ENCODE results near the gene PEPD. TPM values are rescaled to one million over a fixed set of nuclear protein-coding genes. Genes with fewer than 3 reads are reported as not detected.

Gene PEPD
- polyA plus RNA-seq, 3 donors: 61.5 to 218 (median 171) TPM

- peaks cover 53 to 65% of the 10 kb centered on the region in 2 donors for H3K36me3 Mint-ChIP-seq
These were observed 139.6 kb downstream of the PEPD start for GRCh38 chr19:33382006-33382405.

GRCh38 chr19:33381101-33381500 is 140.5 kb downstream of the PEPD start:
- Histone ChIP-seq H3K79me2 (ENCODE audit: insufficient read depth, low read length) (peaks cover 100% of the 10 kb centered on the region), H3K4me1 (ENCODE audit: control insufficient read depth in 1 of 2, insufficient read depth in 2 of 2, low read length in 2 of 2) (peaks cover 14 to 22% of the 10 kb centered on the region in 2 donors), H3K4me2 (replicated peaks; ENCODE audit: extremely low read depth, low read length, poor library complexity, severe bottlenecking) (no peak overlapping the region), H4K20me1 (ENCODE audit: insufficient read depth, low read length) (peaks cover 100% of the 10 kb centered on the region), H3K9me3 (replicated peaks in 1 of 2; ENCODE audit: control insufficient read depth in 1 of 2, insufficient read depth in 1 of 2, low read length in 2 of 2) (no peaks in the 10 kb centered on the region), H3K27me3 (ENCODE audit: control insufficient read depth in 2 of 2, insufficient read depth in 2 of 2, low read length in 2 of 2) (no peaks in the 10 kb centered on the region), H3K36me3 (replicated peaks in 1 of 2; ENCODE audit: control insufficient read depth in 1 of 2, insufficient read depth in 2 of 2, low read length in 2 of 2) (peaks cover 15 to 61% of the 10 kb centered on the region in 2 donors), H3K4me3 (replicated peaks in 1 of 3; ENCODE audit: low read depth in 2 of 3, low read length in 3 of 3) (no peak overlapping the region), H3K9ac (ENCODE audit: insufficient read depth, low read length, poor library complexity, severe bottlenecking) (no peak overlapping the region), H2AFZ (ENCODE audit: insufficient read depth, low read depth, low read length, poor library complexity, severe bottlenecking) (no peak overlapping the region), H3K27ac (ENCODE audit: low read depth in 1 of 2, low read length in 2 of 2) (peak overlapping the region in 1 of 2 donors; percentile 54)
- WGBS (ENCODE audit: insufficient coverage): 90% methylated on average over 4 of the region's 4 CpGs
- no peaks in the 10 kb centered on the region for H3K9me3 Mint-ChIP-seq
- intact Hi-C loops (cut with micrococcal nuclease): no loop called here
- DNase-seq: no peak
- H3K36me3 Mint-ChIP-seq: peaks cover 52 to 59% of the 10 kb centered on the region in 2 donors
- H3K27ac Mint-ChIP-seq: peak overlapping the region in 3 of 7 donors; percentile 6 to 64 (median 54)
- TF ChIP-seq CTCF (IDR thresholded peaks at IDR 0.05): no peak
- H3K27me3 Mint-ChIP-seq (ENCODE audit: low read depth in 3 of 3): peaks cover 0 to 1% (median 0%) of the 10 kb centered on the region in 3 donors
- H3K4me3 Mint-ChIP-seq: no peak overlapping the region
- peaks cover 67% of the 10 kb centered on the region for H3K4me1 Mint-ChIP-seq

More at GRCh38 chr19:33382006-33382405, 139.6 kb downstream of the PEPD start:
- Histone ChIP-seq H3K4me3 (replicated peaks in 1 of 3; ENCODE audit: low read depth in 2 of 3, low read length in 3 of 3) (no peak overlapping the region), H3K27me3 (ENCODE audit: control insufficient read depth in 2 of 2, insufficient read depth in 2 of 2, low read length in 2 of 2) (no peaks in the 10 kb centered on the region), H3K4me1 (ENCODE audit: control insufficient read depth in 1 of 2, insufficient read depth in 2 of 2, low read length in 2 of 2) (peaks cover 6 to 13% of the 10 kb centered on the region in 2 donors), H3K9me3 (replicated peaks in 1 of 2; ENCODE audit: control insufficient read depth in 1 of 2, insufficient read depth in 1 of 2, low read length in 2 of 2) (no peaks in the 10 kb centered on the region), H2AFZ (ENCODE audit: insufficient read depth, low read depth, low read length, poor library complexity, severe bottlenecking) (no peak overlapping the region), H3K79me2 (ENCODE audit: insufficient read depth, low read length) (peaks cover 100% of the 10 kb centered on the region), H3K36me3 (replicated peaks in 1 of 2; ENCODE audit: control insufficient read depth in 1 of 2, insufficient read depth in 2 of 2, low read length in 2 of 2) (peaks cover 24 to 70% of the 10 kb centered on the region in 2 donors), H4K20me1 (ENCODE audit: insufficient read depth, low read length) (peaks cover 99% of the 10 kb centered on the region), H3K4me2 (replicated peaks; ENCODE audit: extremely low read depth, low read length, poor library complexity, severe bottlenecking) (no peak overlapping the region), H3K27ac (ENCODE audit: low read depth in 1 of 2, low read length in 2 of 2) (peak overlapping the region in 1 of 2 donors; percentile 54), H3K9ac (ENCODE audit: insufficient read depth, low read length, poor library complexity, severe bottlenecking) (no peak overlapping the region)
- peak overlapping the region in 3 of 7 donors; percentile 9 to 63 (median 35) for H3K27ac Mint-ChIP-seq
- TF ChIP-seq CTCF (IDR thresholded peaks at IDR 0.05): no peak
- no peak for DNase-seq
- 88% methylated on average over 2 of the region's 4 CpGs for WGBS (ENCODE audit: insufficient coverage)
- H3K27me3 Mint-ChIP-seq (ENCODE audit: low read depth in 3 of 3): peaks cover 0 to 1% (median 0%) of the 10 kb centered on the region in 3 donors
- H3K9me3 Mint-ChIP-seq: no peaks in the 10 kb centered on the region
- H3K4me3 Mint-ChIP-seq: no peak overlapping the region
- intact Hi-C loops (cut with micrococcal nuclease): no loop called here
- peaks cover 58% of the 10 kb centered on the region for H3K4me1 Mint-ChIP-seq
